GM19452 (cell line): ENCODE measurements around the gene LITAF.
"Not testable (repeated sequence)": the region's sequence is repeated elsewhere in the genome, so short reads cannot be mapped to it uniquely, and the experiment has no call there.

ENCODE experiments used
- ATAC-seq: cut with Tn5 transposase; IDR thresholded peaks from one replicate; pipeline ENCODE4 v1.9.1; 2021; ENCODE audit not compliant: unreplicated experiment

Gene LITAF

GRCh38 chr16:11576427-11577289 lies 10.1 kb downstream of the LITAF start:
- peak; percentile 68 for ATAC-seq

GRCh38 chr16:11575223-11575589 lies 11.5 kb downstream of the LITAF start:
- ATAC-seq, result no peak

DNA sequence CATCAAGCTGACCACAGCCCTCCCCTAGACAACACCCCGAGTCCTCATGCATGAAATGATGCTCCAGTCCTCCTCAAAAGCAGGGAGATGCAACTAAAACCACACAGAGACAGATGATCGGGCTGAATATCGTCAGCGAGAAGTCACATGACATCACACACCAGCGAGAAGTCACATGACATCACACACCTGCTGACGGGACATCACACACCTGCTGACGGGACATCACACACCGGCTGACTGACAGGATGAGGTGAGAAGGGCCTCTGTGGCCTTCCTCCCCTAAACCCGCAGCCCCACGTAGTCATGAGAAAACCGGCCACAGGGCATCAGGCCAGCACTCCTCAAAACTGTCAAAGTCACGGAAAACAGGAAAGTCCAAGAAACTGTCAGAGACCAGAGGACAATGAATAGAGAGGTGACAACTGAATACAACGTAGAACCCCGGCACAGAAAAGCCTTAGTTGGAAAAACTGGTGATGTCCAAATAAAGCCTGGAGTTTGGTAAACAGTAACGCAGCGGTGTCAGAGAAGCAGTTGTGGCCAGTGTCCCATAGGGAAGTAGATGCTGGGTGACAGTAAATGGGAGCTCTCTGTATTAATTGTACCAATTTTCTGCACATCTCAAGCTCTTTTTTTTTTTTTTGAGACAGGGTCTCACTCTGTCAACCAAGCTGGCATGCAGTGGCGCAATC lies 14.3 kb downstream of the LITAF start:
- ATAC-seq, result no peak

- ATAC-seq, result no peak
Observed at GRCh38 chr16:11571549-11571948, 15.2 kb downstream of the LITAF start.

- no peak for ATAC-seq
Observed at GRCh38 chr16:11570806-11571205, 15.9 kb downstream of the LITAF start.

- no peak for ATAC-seq
Observed at GRCh38 chr16:11570258-11570657, 16.5 kb downstream of the LITAF start.

DNA sequence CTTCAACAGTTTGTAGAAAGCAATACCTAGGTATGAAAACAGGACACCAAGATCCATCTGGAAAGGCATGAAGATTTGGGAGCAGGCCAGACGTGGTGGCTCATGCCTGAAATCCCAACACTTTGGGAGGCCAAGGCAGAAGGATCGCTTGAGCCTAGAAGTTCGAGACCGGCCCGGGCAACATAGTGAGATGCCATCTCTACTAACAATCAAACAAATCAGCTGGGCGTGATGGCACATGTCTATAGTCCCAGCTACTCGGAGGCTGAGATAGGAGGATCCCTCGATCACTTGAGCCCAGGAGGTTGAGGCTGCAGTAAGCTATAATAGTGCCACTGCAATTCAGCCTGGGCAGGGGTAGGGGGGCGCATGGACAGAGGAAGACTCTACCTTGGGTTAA lies 20.3 kb downstream of the LITAF start:
- ATAC-seq, result no peak

GRCh38 chr16:11565665-11566064 lies 21.1 kb downstream of the LITAF start:
- ATAC-seq, result no peak

DNA sequence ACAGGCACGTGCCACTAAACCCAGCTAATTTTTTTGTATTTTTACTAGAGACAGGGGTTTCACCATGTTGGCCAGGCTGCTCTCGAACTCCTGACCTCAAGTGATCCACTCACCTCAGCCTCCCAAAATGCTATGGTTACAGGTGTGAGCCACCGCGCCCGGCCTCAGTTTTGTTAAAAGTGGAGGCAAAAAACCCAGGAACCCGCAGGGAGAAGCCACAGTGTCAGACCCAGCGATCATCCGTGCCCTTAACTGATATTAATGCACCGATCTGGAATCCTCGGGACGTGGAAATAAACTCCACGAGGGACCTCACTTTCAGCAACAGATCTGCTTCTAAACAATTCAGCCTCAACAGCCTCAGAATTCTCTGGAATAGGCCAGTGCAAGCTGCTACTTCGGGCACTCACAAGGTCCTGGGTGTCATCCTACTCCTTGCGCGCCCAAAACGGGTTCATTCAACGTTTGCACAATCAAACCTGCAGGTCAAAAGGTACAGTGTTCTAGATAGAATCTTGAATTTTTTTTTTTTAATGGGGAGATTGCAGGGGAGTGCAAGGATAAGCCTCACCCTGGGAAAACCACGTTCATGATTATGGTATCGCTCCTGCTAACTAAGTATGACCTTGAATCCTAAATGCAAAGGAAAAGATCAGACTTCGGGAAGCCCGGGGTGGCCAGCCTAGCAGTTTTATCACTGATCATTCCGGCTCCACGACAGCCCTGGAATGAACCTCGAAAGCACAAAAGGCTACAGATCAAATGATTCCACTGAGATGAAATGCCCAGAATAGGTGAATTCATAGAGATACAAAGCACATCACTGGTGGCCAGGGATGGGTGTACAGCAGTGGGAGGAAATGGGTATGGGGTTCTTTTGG lies 22.4 kb downstream of the LITAF start:
- no peak for ATAC-seq

GRCh38 chr16:11563493-11564040 lies 23.2 kb downstream of the LITAF start:
- ATAC-seq, result no peak

DNA sequence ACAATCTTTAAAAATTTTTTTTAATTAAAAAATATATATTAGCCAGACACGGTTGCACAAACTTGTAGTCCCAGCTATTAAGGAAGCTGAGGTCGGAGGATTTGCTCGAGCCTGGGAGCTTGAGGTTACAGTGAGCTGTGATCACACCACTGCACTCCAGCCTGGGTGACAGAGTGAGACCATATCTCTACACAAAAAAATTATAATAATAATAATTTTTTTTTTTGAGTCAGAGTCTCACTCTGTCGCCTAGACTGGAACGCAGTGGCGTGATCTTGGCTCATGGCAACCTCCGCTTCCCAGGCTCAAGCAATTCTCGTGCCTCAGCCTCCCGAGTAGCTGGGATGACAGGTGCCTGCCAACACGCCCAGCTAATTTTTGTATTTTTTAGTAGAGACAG lies 23.8 kb downstream of the LITAF start:
- ATAC-seq, result no peak

GRCh38 chr16:11562411-11562810 lies 24.3 kb downstream of the LITAF start:
- no peak for ATAC-seq

DNA sequence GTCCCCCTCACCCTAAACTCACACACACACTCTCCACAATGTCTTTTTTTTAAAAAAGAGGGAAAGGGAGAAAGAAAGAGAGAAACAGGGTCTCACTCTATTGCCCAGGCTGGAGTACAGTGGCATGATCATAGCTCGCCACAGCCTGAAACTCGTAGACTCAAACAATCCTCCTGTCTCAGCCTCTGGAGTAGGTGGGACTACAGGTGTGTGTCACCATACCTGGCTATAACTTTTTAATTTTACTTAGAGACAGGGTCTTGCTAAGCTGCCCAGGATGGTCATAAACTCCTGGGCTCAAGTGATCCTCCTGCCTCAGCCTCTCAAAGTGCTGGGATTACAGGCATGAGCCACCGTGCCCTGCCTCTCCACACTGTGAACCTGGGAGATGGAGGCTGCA lies 24.9 kb downstream of the LITAF start:
- no peak for ATAC-seq

GRCh38 chr16:11561454-11561805 lies 25.3 kb downstream of the LITAF start:
- no peak for ATAC-seq

- no peak for ATAC-seq
Observed at GRCh38 chr16:11560701-11561453, 25.8 kb downstream of the LITAF start.

GRCh38 chr16:11558308-11558823 lies 28.4 kb downstream of the LITAF start:
- ATAC-seq, result not testable (repeated sequence)

DNA sequence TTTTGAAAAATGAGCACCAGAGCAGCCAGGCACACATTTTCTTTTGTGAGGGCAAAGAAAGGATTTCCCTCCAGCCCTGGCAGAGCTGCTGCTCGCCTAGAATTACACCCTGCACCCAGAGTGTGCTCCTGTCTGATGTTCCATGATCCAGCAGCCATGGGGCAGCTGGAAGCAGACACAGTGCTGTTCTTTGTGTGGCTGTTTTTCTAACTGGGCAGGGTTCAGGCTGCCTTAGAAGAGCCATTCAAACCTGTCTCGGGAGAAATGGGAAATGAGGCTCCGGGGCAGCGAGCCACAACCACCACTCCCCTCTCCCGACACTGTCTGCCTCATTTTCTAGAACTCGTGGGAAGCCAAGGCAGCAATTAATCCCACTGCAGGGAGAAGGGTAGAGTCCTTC lies 28.9 kb downstream of the LITAF start:
- ATAC-seq, result no peak

DNA sequence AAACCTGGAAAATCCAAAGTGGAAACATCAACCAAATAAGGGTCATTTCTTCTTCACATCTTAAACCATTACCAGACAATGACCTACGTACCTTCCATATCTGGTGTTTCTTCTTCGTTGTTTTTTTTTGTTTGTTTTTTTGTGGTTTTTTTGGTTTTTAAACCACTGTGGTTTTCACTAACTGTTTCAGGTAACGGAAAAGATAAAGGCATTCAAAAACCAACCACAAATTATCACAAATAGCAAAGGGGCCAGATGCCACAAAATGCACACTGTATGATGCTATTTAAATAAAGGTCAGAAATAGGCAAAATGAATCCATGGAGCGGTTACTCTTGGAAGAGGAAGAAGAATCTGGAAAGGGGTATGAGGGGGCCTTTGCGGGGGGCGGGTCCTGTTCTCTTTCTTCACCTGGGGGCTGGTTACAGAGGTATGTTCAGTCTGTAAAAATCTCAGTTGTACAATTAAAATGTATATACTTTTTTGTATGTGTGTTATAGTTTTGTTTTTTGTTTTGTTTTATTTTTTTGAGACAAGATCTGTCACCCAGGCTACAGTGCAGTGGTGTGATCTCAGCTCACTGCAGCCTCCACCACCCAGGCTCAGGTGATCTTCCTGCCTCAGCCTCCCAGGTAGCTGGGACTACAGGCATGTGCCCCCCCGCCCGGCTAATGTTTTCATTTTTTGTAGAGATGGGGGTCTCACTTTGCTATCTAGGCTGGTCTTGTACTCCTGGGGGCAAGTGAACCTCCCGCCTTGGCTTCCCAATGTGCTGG lies 29.6 kb downstream of the LITAF start:
- ATAC-seq, result no peak

GRCh38 chr16:11556214-11556819 lies 30.4 kb downstream of the LITAF start:
- no peak for ATAC-seq
